ENCODE data around the gene MTFP1. TPM values are rescaled to one million over a fixed set of nuclear protein-coding genes. Genes with fewer than 3 reads are reported as not detected.

The MTFP1 gene
- total and polyA plus RNA-seq, 2 donors (not counting 1 experiment from before 2014, with no cell fraction given): 11.8 to 18.4 TPM

GRCh38 chr22:30444632-30445437, 19.3 kb downstream of the MTFP1 start:
- Histone ChIP-seq H4K20me1 (ENCODE audit: control insufficient read depth, insufficient read depth, low read length, poor library complexity, severe bottlenecking) (no peaks in the 10 kb centered on the region), H2AFZ (ENCODE audit: insufficient read depth, low read depth, low read length, poor library complexity, severe bottlenecking) (no peak overlapping the region), H3K79me2 (ENCODE audit: control insufficient read depth, insufficient read depth, low read length) (no peaks in the 10 kb centered on the region), H3K4me1 (ENCODE audit: control insufficient read depth in 2 of 2, insufficient read depth in 2 of 2, low read length in 2 of 2) (peaks cover 8 to 11% of the 10 kb centered on the region in 2 donors), H3K27me3 (replicated peaks in 1 of 4; ENCODE audit: control extremely low read depth in 1 of 4, control insufficient read depth in 3 of 4, insufficient read depth in 4 of 4, low read length in 3 of 4) (peaks cover 0 to 39% (median 3%) of the 10 kb centered on the region in 4 experiments), H3K36me3 (replicated peaks in 1 of 2; ENCODE audit: control extremely low read depth in 1 of 2, control insufficient read depth in 1 of 2, extremely low read depth in 1 of 2, insufficient read depth in 2 of 2, low read length in 1 of 2) (no peaks in the 10 kb centered on the region), H3K27ac (ENCODE audit: low read length in 2 of 2) (no peak overlapping the region), H3K9me3 (ENCODE audit: control extremely low read depth in 1 of 3, control insufficient read depth in 2 of 3, insufficient read depth in 1 of 3, low read length in 2 of 3) (peaks cover 0 to 22% (median 0%) of the 10 kb centered on the region in 3 donors), H3K4me2 (replicated peaks; ENCODE audit: low read depth, low read length, poor library complexity, severe bottlenecking) (no peak overlapping the region), H3K9ac (ENCODE audit: low read length) (no peak overlapping the region), H3K4me3 (ENCODE audit: control extremely low read depth in 1 of 5, extremely low read depth in 1 of 5, insufficient read depth in 1 of 5, low read depth in 2 of 5, low read length in 4 of 5) (no peak overlapping the region)
- intact Hi-C loops (cut with micrococcal nuclease): no loop called here
- CTCF ChIA-PET: interaction anchor here (1.0 kb wide), 3 partner anchors 33 to 310 kb away, joined by 3 read pairs; no protein-coding TSS in a partner anchor
- POLR2A ChIA-PET: interaction anchor here (0.6 kb wide), 1 partner anchor 13 kb away, joined by 7 read pairs; no protein-coding TSS in a partner anchor
- H3K9me3 Mint-ChIP-seq (ENCODE audit: insufficient read depth): peaks cover 5% of the 10 kb centered on the region
- H3K27me3 Mint-ChIP-seq: peaks cover 46% of the 10 kb centered on the region
- ATAC-seq (ENCODE audit: low read depth) (peak; percentile 62), DNase-seq (peak; percentile 61)
- no peak overlapping the region for H3K27ac Mint-ChIP-seq
- no peak overlapping the region for H3K4me3 Mint-ChIP-seq
- WGBS (ENCODE audit: insufficient coverage): 0% methylated on average over 2 of the region's 11 CpGs
- TF ChIP-seq EZH2 (IDR thresholded peaks at IDR 0.05; ENCODE audit: borderline replicate concordance, insufficient read depth, low read depth, low read length, poor library complexity, severe bottlenecking): no peak
- peak; percentile 75 for TF ChIP-seq CTCF (IDR thresholded peaks at IDR 0.05)
- peaks cover 15% of the 10 kb centered on the region for H3K4me1 Mint-ChIP-seq

Data from B cell (primary cell).